PC-9 (cell line): Measurements from ENCODE around the gene FRMD8.
A peak's percentile ranks its signal among the peaks of the same experiment; 100 is the strongest.

ENCODE experiments used
- CTCF ChIP-seq: fragments of 200-600 bp; sonication (generic); conservative IDR thresholded peaks from 2 replicates; pipeline ENCODE4 v1.6.1; 2017; ENCODE audit warnings: mixed run types, antibody characterized with exemption, mild to moderate bottlenecking, moderate library complexity
- EZH2 ChIP-seq: fragments of 200-600 bp; sonication (generic); IDR thresholded peaks from 2 replicates; pipeline ENCODE4 v1.8.0; 2017; ENCODE audit warnings: antibody characterized with exemption, low read depth

DNA sequence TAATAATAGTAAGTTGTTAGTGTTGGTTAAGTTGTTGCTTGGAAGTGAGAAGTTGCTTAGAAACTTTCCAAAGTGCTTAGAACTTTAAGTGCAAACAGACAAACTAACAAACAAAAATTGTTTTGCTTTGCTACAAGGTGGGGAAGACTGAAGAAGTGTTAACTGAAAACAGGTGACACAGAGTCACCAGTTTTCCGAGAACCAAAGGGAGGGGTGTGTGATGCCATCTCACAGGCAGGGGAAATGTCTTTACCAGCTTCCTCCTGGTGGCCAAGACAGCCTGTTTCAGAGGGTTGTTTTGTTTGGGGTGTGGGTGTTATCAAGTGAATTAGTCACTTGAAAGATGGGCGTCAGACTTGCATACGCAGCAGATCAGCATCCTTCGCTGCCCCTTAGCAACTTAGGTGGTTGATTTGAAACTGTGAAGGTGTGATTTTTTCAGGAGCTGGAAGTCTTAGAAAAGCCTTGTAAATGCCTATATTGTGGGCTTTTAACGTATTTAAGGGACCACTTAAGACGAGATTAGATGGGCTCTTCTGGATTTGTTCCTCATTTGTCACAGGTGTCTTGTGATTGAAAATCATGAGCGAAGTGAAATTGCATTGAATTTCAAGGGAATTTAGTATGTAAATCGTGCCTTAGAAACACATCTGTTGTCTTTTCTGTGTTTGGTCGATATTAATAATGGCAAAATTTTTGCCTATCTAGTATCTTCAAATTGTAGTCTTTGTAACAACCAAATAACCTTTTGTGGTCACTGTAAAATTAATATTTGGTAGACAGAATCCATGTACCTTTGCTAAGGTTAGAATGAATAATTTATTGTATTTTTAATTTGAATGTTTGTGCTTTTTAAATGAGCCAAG lies 38.9 kb downstream of the FRMD8 start:
- TF ChIP-seq CTCF, result peak; percentile 21; the same call in 1 of the 2 replicates
- TF ChIP-seq EZH2, result no peak
